Measurements from ENCODE around the gene PCED1B.
"Not testable (repeated sequence)": the region's sequence is repeated elsewhere in the genome, so short reads cannot be mapped to it uniquely, and the experiment has no call there.

Gene PCED1B

GRCh38 chr12:47164724-47165439 lies 85.5 kb downstream of the PCED1B start:
- DNase-seq (ENCODE audit: low read depth in 2 of 2), result no peak

GRCh38 chr12:47165934-47166333 lies 86.5 kb downstream of the PCED1B start:
- no peak for DNase-seq (ENCODE audit: low read depth in 2 of 2)

GRCh38 chr12:47166365-47166764 lies 86.9 kb downstream of the PCED1B start:
- DNase-seq (ENCODE audit: low read depth in 2 of 2), result no peak

GRCh38 chr12:47170281-47170680 lies 90.9 kb downstream of the PCED1B start:
- DNase-seq (ENCODE audit: low read depth in 2 of 2), result not testable (repeated sequence)

GRCh38 chr12:47178014-47178413 lies 98.6 kb downstream of the PCED1B start:
- no peak for DNase-seq (ENCODE audit: low read depth in 2 of 2)

- DNase-seq (ENCODE audit: low read depth in 2 of 2), result not testable (repeated sequence)
Measured at GRCh38 chr12:47182164-47182938, 102.9 kb downstream of the PCED1B start.

- DNase-seq (ENCODE audit: low read depth in 2 of 2), result no peak
Measured at GRCh38 chr12:47184229-47184628, 104.8 kb downstream of the PCED1B start.

- DNase-seq (ENCODE audit: low read depth in 2 of 2), result no peak
Measured at GRCh38 chr12:47184813-47185212, 105.4 kb downstream of the PCED1B start.

- no peak for DNase-seq (ENCODE audit: low read depth in 2 of 2)
Measured at GRCh38 chr12:47186246-47186645, 106.8 kb downstream of the PCED1B start.

GRCh38 chr12:47188576-47189441 lies 109.4 kb downstream of the PCED1B start:
- no peak for DNase-seq (ENCODE audit: low read depth in 2 of 2)

- DNase-seq (ENCODE audit: low read depth in 2 of 2), result no peak
Measured at GRCh38 chr12:47189728-47190127, 110.3 kb downstream of the PCED1B start.

- no peak for DNase-seq (ENCODE audit: low read depth in 2 of 2)
Measured at GRCh38 chr12:47190271-47190750, 110.9 kb downstream of the PCED1B start.

GRCh38 chr12:47190905-47191304 lies 111.5 kb downstream of the PCED1B start:
- no peak for DNase-seq (ENCODE audit: low read depth in 2 of 2)

- DNase-seq (ENCODE audit: low read depth in 2 of 2), result no peak
Measured at GRCh38 chr12:47192051-47192450, 112.6 kb downstream of the PCED1B start.

GRCh38 chr12:47193066-47193465 lies 113.6 kb downstream of the PCED1B start:
- no peak for DNase-seq (ENCODE audit: low read depth in 2 of 2)

GRCh38 chr12:47194501-47194900 lies 115.1 kb downstream of the PCED1B start:
- DNase-seq (ENCODE audit: low read depth in 2 of 2), result no peak

GRCh38 chr12:47200446-47200845 lies 121.0 kb downstream of the PCED1B start:
- DNase-seq (ENCODE audit: low read depth in 2 of 2), result no peak

- not testable (repeated sequence) for DNase-seq (ENCODE audit: low read depth in 2 of 2)
Measured at GRCh38 chr12:47201190-47201589, 121.8 kb downstream of the PCED1B start.

- DNase-seq (ENCODE audit: low read depth in 2 of 2), result no peak
Measured at GRCh38 chr12:47202176-47202575, 122.8 kb downstream of the PCED1B start.

GRCh38 chr12:47205532-47206449 lies 126.4 kb downstream of the PCED1B start:
- no peak for DNase-seq (ENCODE audit: low read depth in 2 of 2)
